Measurements from ENCODE around the gene PLXNA4. TPM values are rescaled to one million over a fixed set of nuclear protein-coding genes. Genes with fewer than 3 reads are reported as not detected.

The PLXNA4 gene
- total RNA-seq, 2 experiments from 2014 or later: 0.18 to 0.70 TPM

DNA sequence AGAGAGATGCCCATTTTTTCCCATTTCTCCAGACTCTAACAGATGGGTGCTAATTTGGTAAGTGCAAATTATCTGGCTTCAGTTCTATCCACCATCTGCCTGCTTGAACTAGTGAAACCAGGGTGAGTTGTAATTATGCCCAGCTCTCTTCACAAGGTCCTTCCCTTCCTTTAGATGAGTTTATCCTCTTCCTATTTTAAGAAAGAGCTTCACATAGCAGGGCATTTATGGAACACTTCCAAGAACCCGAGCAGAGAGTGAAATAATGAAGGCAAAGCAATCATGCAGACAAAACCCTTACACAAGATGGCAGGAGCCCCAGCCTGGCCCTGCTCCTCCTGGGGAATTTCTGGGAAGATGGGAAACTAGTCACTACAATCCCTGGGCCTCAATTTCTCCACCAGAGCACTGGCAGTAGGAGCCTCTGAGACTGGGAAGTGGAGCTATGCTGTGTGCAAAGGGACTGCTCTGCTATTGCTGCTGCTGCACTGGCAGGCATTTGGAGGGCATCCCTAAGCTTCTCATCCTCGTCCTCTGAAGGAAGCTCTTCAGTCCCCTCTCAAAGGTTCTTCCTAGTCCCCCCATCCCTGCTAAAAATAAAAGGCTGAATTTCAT, 33.7 kb upstream of the PLXNA4 start:
- TF ChIP-seq, protein P1, sequence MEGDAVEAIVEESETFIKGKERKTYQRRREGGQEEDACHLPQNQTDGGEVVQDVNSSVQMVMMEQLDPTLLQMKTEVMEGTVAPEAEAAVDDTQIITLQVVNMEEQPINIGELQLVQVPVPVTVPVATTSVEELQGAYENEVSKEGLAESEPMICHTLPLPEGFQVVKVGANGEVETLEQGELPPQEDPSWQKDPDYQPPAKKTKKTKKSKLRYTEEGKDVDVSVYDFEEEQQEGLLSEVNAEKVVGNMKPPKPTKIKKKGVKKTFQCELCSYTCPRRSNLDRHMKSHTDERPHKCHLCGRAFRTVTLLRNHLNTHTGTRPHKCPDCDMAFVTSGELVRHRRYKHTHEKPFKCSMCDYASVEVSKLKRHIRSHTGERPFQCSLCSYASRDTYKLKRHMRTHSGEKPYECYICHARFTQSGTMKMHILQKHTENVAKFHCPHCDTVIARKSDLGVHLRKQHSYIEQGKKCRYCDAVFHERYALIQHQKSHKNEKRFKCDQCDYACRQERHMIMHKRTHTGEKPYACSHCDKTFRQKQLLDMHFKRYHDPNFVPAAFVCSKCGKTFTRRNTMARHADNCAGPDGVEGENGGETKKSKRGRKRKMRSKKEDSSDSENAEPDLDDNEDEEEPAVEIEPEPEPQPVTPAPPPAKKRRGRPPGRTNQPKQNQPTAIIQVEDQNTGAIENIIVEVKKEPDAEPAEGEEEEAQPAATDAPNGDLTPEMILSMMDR (IDR thresholded peaks at IDR 0.05): no peak
- Mint-ChIP-seq H3K4me3 (no peak overlapping the region), H3K36me3 (ENCODE audit: low read depth) (no peaks in the 10 kb centered on the region), H3K27me3 (no peaks in the 10 kb centered on the region), H3K27ac (no peak overlapping the region), H3K4me1 (ENCODE audit: low read depth) (no peaks in the 10 kb centered on the region), H3K9me3 (no peaks in the 10 kb centered on the region)
- ATAC-seq (no peak), DNase-seq (no peak)
- CTCF ChIA-PET: interaction anchor here (0.9 kb wide), 1 partner anchor 30 kb away, joined by 3 read pairs; no protein-coding TSS in a partner anchor
- POLR2A ChIA-PET: interaction anchor here (0.7 kb wide), 1 partner anchor 226 kb away, joined by 3 read pairs; no protein-coding TSS in a partner anchor
- intact Hi-C loops (cut with micrococcal nuclease): no loop called here

DNA sequence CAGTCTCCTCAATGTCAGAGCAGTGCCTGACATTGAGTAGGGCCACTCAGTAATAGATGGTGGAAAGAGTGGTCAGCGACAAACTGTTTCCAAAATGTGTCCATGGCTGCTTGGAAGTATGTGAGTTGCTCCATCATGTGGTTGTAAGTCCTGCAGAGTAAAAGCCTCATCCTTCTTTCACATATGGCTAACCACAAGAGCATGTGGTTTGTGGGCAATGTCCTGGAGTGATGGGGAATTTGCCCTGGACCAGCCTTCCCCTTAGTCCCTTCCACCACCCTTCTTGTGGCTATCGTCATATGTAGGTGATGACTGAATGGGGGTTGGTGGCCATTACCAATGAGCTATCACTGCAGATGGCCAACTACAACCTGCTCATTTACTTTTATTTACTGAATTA, 33.0 kb upstream of the PLXNA4 start:
- H3K9me3 Mint-ChIP-seq: no peaks in the 10 kb centered on the region

DNA sequence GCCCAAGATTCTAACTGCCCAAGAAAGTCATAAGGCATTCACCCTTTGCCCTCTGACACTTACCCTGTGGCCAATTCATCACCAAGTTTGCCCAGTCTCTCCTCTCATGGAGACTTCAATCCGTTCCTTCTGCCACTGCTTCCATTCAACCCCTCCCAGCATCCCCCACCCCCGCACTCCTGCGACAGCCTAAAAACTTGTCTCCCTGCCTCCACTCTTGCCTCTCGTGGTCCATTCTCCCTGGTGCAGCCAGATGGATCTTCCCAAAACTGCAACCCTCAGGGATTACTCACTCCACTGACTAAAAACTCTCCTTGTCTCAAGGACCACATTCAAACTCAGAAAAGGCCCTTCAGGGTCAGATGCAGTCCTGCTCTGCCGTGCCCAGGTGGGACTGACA, 32.3 kb upstream of the PLXNA4 start:
- ATAC-seq (no peak), DNase-seq (no peak)
- no peaks in the 10 kb centered on the region for H3K36me3 Mint-ChIP-seq (ENCODE audit: low read depth)
- no peaks in the 10 kb centered on the region for H3K4me1 Mint-ChIP-seq (ENCODE audit: low read depth)
- intact Hi-C loops (cut with micrococcal nuclease): no loop called here
- no peaks in the 10 kb centered on the region for H3K9me3 Mint-ChIP-seq
- TF ChIP-seq, protein P1 (IDR thresholded peaks at IDR 0.05): no peak
- no peak overlapping the region for H3K27ac Mint-ChIP-seq
- no peaks in the 10 kb centered on the region for H3K27me3 Mint-ChIP-seq
- no peak overlapping the region for H3K4me3 Mint-ChIP-seq
- ChIA-PET CTCF (no interaction called here), POLR2A (no interaction called here)

More for the DNA sequence above, 33.0 kb upstream of the PLXNA4 start:
- Mint-ChIP-seq H3K36me3 (ENCODE audit: low read depth) (no peaks in the 10 kb centered on the region), H3K4me1 (ENCODE audit: low read depth) (no peaks in the 10 kb centered on the region), H3K4me3 (no peak overlapping the region), H3K27me3 (no peaks in the 10 kb centered on the region), H3K27ac (no peak overlapping the region)
- POLR2A ChIA-PET: no interaction called here
- TF ChIP-seq, protein P1 (IDR thresholded peaks at IDR 0.05): no peak
- intact Hi-C loops (cut with micrococcal nuclease): no loop called here
- no peak for ATAC-seq
- no peak for DNase-seq
- CTCF ChIA-PET: interaction anchor here (0.9 kb wide), 1 partner anchor 29 kb away, joined by 3 read pairs; no protein-coding TSS in a partner anchor

DNA sequence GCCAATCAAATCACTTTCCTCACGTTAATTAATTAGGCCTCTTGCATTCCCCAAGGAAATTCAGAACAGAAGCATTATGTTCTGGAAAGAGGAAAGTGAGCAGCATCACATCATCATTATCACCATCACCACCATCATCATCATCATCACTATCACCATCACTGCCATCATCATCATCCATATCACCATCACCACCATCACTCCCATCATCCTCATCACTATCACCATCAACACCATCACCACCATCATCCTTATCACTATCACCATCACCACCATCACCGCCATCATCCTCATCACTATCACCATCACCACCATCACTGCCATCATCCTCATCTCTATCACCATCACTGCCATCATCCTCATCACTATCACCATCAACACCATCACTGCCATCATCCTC, 31.4 kb upstream of the PLXNA4 start:
- POLR2A ChIA-PET: no interaction called here
- Mint-ChIP-seq H3K4me1 (ENCODE audit: low read depth) (no peaks in the 10 kb centered on the region), H3K9me3 (no peaks in the 10 kb centered on the region), H3K27me3 (no peaks in the 10 kb centered on the region), H3K4me3 (no peak overlapping the region), H3K36me3 (ENCODE audit: low read depth) (no peaks in the 10 kb centered on the region), H3K27ac (no peak overlapping the region)
- TF ChIP-seq, protein P1 (IDR thresholded peaks at IDR 0.05): no peak
- intact Hi-C loops (cut with micrococcal nuclease): no loop called here
- DNase-seq (no peak), ATAC-seq (no peak)
- CTCF ChIA-PET: no interaction called here

DNA sequence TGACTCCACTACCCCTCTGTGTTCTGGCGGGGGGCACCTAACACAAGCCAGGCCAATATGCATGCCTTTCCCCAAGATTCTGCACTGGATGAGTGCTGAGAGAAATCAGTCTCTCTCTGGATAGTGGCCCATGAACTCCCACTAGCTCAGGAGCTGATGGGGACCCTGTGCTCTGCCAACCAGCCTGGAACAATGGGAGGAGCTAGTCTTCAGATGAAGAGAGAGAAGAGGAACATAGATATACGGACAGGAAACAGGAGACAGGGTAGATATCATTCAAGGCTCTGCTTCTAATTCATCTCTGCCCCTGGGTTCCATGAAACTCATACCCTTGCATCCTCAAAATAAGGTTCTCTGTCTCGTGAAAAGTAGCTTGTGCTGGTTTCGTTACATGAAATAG, 27.9 kb upstream of the PLXNA4 start:
- H3K4me3 Mint-ChIP-seq: no peak overlapping the region
- ChIA-PET POLR2A (no interaction called here), CTCF (no interaction called here)
- intact Hi-C loops (cut with micrococcal nuclease): no loop called here
- H3K4me1 Mint-ChIP-seq (ENCODE audit: low read depth): no peaks in the 10 kb centered on the region
- H3K36me3 Mint-ChIP-seq (ENCODE audit: low read depth): no peaks in the 10 kb centered on the region
- no peak overlapping the region for H3K27ac Mint-ChIP-seq
- no peaks in the 10 kb centered on the region for H3K27me3 Mint-ChIP-seq
- no peak for DNase-seq
- TF ChIP-seq, protein P1 (IDR thresholded peaks at IDR 0.05): no peak
- ATAC-seq: no peak
- H3K9me3 Mint-ChIP-seq: no peaks in the 10 kb centered on the region

Data from activated CD8-positive, alpha-beta T cell treated with anti-CD3 and anti-CD28 coated beads for 36 hours (primary cell).